MM.1S (cell line): ENCODE measurements around the gene KCND3.

ENCODE experiments used
- DNase-seq: peaks from one replicate; pipeline ENCODE4 v3.0.0-alpha.2; 2015
- H2AFZ ChIP-seq: fragments of 300-600 bp; sonication (generic); 2 replicates; pipeline ENCODE4 v1.6.0; 2016; ENCODE audit warnings: antibody characterized with exemption, low read length
- H3F3A ChIP-seq: fragments of 300-600 bp; sonication (generic); 2 replicates; pipeline ENCODE4 v1.6.1; 2016; ENCODE audit warnings: mild to moderate bottlenecking, antibody characterized with exemption, low read length, moderate library complexity, mixed read lengths; ENCODE audit not compliant: insufficient read depth
- H3K27ac ChIP-seq: fragments of 300-600 bp; sonication (generic); 2 replicates; pipeline ENCODE4 v1.5.1; 2016; ENCODE audit warnings: mild to moderate bottlenecking, low read length
- H3K27me3 ChIP-seq: fragments of 300-600 bp; sonication (generic); replicated peaks from 2 replicates; pipeline ENCODE4 v1.6.0; 2016; ENCODE audit warnings: low read length; ENCODE audit not compliant: insufficient read depth
- H3K36me3 ChIP-seq: fragments of 300-600 bp; sonication (generic); replicated peaks from 2 replicates; pipeline ENCODE4 v1.6.1; 2016; ENCODE audit warnings: mild to moderate bottlenecking, low read length, mixed read lengths; ENCODE audit not compliant: insufficient read depth
- H3K4me1 ChIP-seq: fragments of 300-600 bp; sonication (generic); 2 replicates; pipeline ENCODE4 v1.6.1; 2016; ENCODE audit warnings: low read length, mixed read lengths
- H3K4me2 ChIP-seq: fragments of 300-600 bp; sonication (generic); 2 replicates; pipeline ENCODE4 v1.6.0; 2016; ENCODE audit warnings: low read depth, low read length
- H3K4me3 ChIP-seq: fragments of 300-600 bp; sonication (generic); 2 replicates; pipeline ENCODE4 v1.5.1; 2016; ENCODE audit warnings: low read length, mixed read lengths
- H3K79me2 ChIP-seq: fragments of 300-600 bp; sonication (generic); 2 replicates; pipeline ENCODE4 v1.6.1; 2016; ENCODE audit warnings: mixed run types, low read length, mixed read lengths
- H3K9ac ChIP-seq: fragments of 300-600 bp; sonication (generic); 2 replicates; pipeline ENCODE4 v1.6.1; 2016; ENCODE audit warnings: low read length, mixed read lengths
- H3K9me2 ChIP-seq: fragments of 300-600 bp; sonication (generic); replicated peaks from 2 replicates; pipeline ENCODE4 v1.6.1; 2016; ENCODE audit warnings: mild to moderate bottlenecking, low read length, mixed read lengths; ENCODE audit not compliant: insufficient read depth
- H3K9me3 ChIP-seq: fragments of 300-600 bp; sonication (generic); replicated peaks from 2 replicates; pipeline ENCODE4 v1.6.1; 2016; ENCODE audit warnings: mild to moderate bottlenecking, low read length, mixed read lengths; ENCODE audit not compliant: insufficient read depth
- H4K20me1 ChIP-seq: fragments of 300-600 bp; sonication (generic); 2 replicates; pipeline ENCODE4 v1.6.1; 2016; ENCODE audit warnings: mild to moderate bottlenecking, low read length, moderate library complexity, mixed read lengths; ENCODE audit not compliant: insufficient read depth
- CTCF ChIP-seq: fragments of 300-600 bp; sonication (generic); IDR thresholded peaks from 2 replicates; pipeline ENCODE4 v1.5.1; 2016; ENCODE audit warnings: antibody characterized with exemption, low read length, mixed read lengths
- EZH2 ChIP-seq: fragments of 300-600 bp; sonication (generic); optimal IDR thresholded peaks from 2 replicates; pipeline ENCODE3; 2017; ENCODE audit warnings: low read depth, mild to moderate bottlenecking, antibody characterized with exemption, low read length, mixed read lengths
- EZH2phosphoT487 ChIP-seq: fragments of 300-600 bp; sonication (generic); IDR thresholded peaks from 2 replicates; pipeline ENCODE4 v1.6.1; 2018; ENCODE audit warnings: antibody characterized with exemption, low read length

The KCND3 gene

GRCh38 chr1:111990878-111991718 is 1.6 kb upstream of the KCND3 start:
- Histone ChIP-seq H3F3A (no peaks in the 10 kb centered on the region), H3K9ac (no peak overlapping the region), H4K20me1 (no peaks in the 10 kb centered on the region), H3K4me2 (peak overlapping the region; percentile 69; the same call in 1 of the 2 replicates), H3K4me3 (no peak overlapping the region), H3K9me2 (no peaks in the 10 kb centered on the region), H3K4me1 (no peaks in the 10 kb centered on the region), H3K27ac (no peak overlapping the region), H3K27me3 (no peaks in the 10 kb centered on the region), H3K9me3 (no peaks in the 10 kb centered on the region), H3K36me3 (no peaks in the 10 kb centered on the region), H3K79me2 (no peaks in the 10 kb centered on the region), H2AFZ (no peak overlapping the region)
- no peak for DNase-seq
- TF ChIP-seq EZH2phosphoT487 (no peak), CTCF (peak; percentile 9; the same call in 1 of the 2 replicates)

- H3K9me3 ChIP-seq, result no peaks in the 10 kb centered on the region
- DNase-seq, result no peak
- H3K79me2 ChIP-seq, result no peaks in the 10 kb centered on the region
- H3K27ac ChIP-seq, result no peak overlapping the region
- peak overlapping the region; percentile 69 for H3K4me2 ChIP-seq
- no peaks in the 10 kb centered on the region for H4K20me1 ChIP-seq
- no peaks in the 10 kb centered on the region for H3K36me3 ChIP-seq
- no peaks in the 10 kb centered on the region for H3K4me1 ChIP-seq
- no peak overlapping the region for H2AFZ ChIP-seq
- no peaks in the 10 kb centered on the region for H3K27me3 ChIP-seq
- H3K9ac ChIP-seq, result no peak overlapping the region
- H3F3A ChIP-seq, result no peaks in the 10 kb centered on the region
- H3K9me2 ChIP-seq, result no peaks in the 10 kb centered on the region
- TF ChIP-seq CTCF, result no peak
- TF ChIP-seq EZH2phosphoT487, result no peak
- TF ChIP-seq EZH2, result no peak
- no peak overlapping the region for H3K4me3 ChIP-seq
These were observed 784 bp upstream of the KCND3 start for GRCh38 chr1:111990026-111990877.

GRCh38 chr1:111988743-111989453 is 570 bp downstream of the KCND3 start:
- Histone ChIP-seq H3K4me3 (no peak overlapping the region), H3K9ac (no peak overlapping the region)

More at GRCh38 chr1:111988743-111989453, 570 bp downstream of the KCND3 start:
- peak overlapping the region; percentile 21; the same call in 1 of the 2 replicates for H3K4me2 ChIP-seq
- TF ChIP-seq EZH2phosphoT487 (no peak), EZH2 (no peak), CTCF (no peak)
- no peaks in the 10 kb centered on the region for H4K20me1 ChIP-seq
- H3K9me3 ChIP-seq, result no peaks in the 10 kb centered on the region
- no peaks in the 10 kb centered on the region for H3K9me2 ChIP-seq
- no peaks in the 10 kb centered on the region for H3K4me1 ChIP-seq
- H2AFZ ChIP-seq, result no peak overlapping the region
- no peaks in the 10 kb centered on the region for H3K27me3 ChIP-seq
- no peaks in the 10 kb centered on the region for H3F3A ChIP-seq
- no peak overlapping the region for H3K27ac ChIP-seq
- DNase-seq, result no peak
- no peaks in the 10 kb centered on the region for H3K36me3 ChIP-seq
- no peaks in the 10 kb centered on the region for H3K79me2 ChIP-seq
